GM21786 (cell line): Measurements from ENCODE around the gene ARHGEF10L.

ENCODE experiments used
- ATAC-seq: cut with Tn5 transposase; IDR thresholded peaks from one replicate; pipeline ENCODE4 v1.9.1; 2021; ENCODE audit not compliant: unreplicated experiment

The ARHGEF10L gene

DNA sequence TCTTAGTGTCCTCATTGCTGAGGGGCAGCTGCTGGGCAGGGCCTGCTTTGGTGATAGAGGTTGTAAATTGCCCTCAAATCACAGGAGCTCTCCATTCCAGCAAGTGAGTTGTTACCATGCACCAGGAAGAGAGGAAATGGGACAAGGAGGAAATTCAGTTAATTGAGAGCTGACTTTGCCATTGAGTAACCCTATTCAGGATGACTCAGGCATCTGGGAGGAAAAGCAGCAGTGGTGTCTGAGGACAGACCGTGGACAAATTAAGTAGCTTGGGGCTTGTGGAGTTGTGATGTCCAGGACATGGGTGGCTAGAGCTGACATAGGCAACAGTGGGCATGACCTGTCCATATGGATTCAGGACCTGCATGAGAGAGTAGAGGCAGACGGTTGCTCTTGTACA, 5.9 kb downstream of the ARHGEF10L start:
- no peak for ATAC-seq

DNA sequence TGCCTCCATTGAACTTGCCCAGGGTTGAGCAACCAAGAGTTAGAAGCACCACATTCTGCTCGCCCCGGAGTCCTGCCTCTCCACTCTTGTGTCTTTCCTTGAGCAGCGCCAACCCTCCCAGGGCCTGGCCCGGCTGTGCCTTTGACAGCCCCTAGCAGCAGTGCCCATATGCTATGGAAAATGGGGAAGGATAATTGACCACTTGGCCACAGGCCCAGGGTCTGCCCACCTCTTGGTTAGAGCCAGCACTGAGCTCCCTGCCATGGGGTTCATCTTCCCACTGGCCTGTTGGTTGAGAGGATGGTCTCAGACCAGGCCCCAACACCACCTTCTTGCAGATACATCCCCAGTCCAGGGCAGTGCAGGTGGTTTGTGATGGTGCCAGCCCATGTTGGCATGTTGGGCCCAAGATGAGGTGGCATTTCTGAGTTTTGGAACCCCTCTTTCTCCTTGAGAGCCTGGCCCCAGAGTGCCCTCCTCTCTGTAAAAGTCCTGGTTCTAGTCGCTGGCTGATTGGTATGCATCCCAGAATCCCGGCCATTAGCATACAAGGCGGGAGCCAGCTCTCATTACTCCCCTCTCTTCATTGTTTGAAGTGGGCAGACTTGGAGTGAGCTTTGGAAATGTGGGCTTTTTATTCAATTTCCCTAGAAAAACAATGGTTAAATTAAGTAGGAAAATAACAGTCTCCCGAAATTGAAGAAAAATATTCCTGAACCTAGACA, 7.6 kb downstream of the ARHGEF10L start:
- ATAC-seq = no peak

DNA sequence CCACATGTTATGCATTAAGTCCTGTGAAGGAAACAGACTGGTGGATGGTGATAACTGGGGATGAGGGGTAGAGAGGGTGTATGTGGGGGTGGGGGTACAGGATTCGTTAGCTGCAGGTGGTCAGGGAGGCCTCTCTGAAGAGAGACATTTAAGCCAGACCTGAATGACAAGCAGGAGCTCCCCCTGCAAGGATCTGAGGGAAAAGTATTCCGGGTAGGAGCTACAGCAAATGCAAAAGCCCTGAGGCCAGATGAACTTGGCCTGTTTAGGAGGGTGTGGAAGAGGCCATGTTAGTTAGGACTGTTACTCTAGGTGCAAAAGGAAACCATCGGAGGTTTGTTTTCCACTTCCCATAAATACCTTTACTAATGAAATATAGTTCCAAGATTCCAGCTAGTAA, 9.9 kb downstream of the ARHGEF10L start:
- ATAC-seq = no peak

DNA sequence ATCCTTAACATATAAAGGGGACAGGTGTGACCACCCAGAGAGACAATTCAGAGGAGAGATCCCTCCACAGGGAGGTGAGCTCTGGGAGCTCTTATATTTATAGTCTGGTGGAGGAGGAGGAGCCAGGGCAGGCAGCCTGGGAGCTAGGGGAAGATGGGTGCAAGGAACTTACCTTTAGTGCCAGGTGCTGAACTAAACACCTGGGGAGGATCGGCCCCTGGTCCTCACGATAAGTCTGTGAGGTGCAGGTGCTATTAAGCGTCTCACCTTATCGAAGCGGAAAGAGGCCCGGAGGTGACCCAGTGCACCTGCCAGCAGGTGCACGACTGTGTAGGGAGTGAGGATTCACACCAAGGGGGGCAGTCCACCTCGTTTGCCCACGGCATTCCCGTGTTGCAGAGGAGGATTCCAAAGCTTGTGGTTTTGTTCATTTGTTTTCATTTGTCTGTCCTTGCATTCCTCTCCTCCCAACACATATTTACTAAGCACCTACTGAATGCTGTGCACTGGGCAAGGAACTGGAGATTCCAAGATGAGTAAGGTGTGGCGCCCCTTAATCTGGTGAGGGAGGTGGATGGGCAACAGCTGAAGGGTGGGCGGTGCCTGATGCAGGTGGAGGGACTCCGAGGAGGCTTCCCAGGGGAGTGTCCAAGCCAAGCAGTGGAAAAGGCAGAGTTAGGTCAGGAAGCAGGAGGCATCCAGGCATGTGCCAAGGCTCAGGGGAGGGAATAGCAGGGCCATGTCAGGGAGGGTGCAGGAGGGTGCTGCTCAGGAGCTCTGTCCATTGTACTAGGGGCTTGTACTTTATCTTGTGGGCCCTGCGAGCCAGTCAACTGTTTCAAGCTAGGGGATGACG, 11.5 kb downstream of the ARHGEF10L start:
- ATAC-seq = no peak

DNA sequence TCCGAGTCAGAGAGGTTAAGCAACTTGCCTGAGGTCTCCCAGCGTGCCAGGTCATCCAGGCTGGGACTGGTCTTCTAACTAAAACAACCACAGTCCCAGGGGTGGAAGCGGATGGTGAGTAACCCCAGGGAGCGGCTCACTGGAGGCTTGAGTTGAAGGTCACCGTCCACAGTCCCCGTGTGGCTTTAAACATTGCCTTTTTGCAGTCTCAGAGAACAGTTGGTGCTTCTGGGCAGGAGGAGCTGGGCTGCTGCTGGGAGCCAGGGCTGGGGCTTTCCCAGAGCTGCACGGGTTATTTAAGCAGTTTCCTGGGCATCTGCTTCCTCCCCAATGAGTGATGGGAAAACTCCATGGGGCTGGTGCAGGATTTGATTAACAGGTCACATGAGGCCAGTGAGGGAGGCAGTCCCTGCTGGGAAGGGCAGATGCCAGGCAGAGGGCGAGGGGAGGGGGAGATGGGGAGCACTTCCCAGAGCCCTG, 12.3 kb downstream of the ARHGEF10L start:
- no peak for ATAC-seq

DNA sequence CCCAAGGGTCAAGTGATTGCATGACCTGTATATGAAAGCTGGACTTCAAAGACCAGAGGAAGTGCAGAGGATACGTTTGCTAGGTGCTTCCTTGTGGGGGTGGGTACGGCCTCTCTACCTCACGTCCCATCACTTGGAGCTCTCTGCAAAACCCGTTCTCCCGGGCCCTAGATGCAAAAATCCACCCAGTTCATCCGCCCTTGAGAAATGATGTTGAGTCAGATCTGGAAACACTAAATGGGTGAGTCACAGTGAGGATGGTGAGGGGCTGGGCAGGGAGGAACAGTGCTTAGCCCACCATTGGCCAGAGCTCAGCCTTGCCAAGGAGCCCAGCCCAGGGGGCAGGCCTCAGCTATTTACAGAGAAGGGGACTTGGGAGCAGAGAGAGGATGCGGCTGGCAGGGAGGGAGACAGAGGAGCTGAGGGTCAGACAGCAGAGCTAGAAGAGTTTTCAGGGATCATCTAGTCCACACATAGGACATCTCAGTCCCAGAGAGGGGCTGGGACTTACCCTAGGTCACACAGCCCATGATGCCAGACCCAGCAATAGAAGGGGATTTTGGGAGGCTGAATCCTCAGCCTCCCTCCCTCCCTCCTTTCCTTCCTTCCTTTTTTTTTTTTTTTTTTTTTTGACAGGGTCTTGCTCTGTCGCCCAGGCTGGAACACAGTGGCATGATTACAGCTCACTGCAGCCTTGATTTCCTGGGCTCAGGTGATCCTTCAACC, 14.6 kb downstream of the ARHGEF10L start:
- ATAC-seq = no peak

DNA sequence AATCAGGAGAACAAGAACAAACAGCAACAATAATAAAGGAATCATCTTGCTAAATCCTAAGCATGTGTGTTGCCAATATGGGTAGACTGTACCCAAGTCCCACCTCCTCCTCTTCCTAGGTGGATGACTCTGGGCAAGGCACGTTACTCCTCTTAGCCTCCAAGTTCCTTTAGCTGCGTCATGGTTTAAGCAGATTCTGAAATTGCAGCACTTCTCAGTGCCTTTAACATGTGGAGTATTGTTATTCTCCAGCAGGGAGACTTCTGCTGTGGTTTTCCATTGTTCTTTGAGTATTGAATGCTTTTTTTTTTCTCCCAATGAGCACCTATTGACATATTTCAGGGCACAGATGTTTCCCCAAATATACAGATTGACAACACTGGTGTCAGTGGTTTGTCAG, 15.5 kb downstream of the ARHGEF10L start:
- ATAC-seq = no peak

DNA sequence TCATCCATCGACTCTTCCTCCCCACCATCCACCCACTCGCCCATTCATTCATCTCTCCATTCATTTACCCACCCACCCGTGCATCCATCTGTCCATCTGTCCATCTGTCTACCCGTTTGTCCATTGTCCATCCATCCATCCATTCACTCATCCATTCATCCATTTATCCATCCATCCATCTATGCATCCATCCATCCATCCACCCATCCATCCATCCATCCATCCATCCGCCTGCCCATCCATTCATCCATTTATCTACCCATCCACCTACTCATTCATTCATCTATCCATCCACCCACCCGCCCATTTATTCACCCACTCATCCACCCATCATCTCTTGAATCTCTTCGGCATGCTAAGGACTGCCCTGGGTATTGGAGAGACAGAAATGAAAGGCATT, 18.5 kb downstream of the ARHGEF10L start:
- ATAC-seq = no peak

DNA sequence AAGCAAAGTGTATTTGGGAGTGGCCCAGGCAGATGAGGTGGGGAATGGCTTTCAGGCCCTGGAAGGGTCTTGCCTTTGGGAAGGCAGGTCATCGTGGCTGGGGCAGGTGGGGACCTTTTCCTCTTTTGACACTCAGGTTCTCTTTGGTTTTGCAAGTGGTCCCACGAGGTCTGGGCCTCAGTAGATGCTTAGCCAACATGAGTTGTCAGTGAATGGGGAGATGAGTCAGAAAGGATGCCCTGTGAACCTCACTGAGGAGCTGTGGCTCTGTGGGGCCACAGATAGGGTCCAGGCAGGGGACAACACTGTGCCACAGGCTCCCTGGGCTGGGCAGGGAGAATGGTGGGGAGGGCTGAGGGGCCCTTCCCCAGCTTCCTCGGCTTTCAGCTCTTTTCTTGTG, 19.0 kb downstream of the ARHGEF10L start:
- no peak for ATAC-seq

DNA sequence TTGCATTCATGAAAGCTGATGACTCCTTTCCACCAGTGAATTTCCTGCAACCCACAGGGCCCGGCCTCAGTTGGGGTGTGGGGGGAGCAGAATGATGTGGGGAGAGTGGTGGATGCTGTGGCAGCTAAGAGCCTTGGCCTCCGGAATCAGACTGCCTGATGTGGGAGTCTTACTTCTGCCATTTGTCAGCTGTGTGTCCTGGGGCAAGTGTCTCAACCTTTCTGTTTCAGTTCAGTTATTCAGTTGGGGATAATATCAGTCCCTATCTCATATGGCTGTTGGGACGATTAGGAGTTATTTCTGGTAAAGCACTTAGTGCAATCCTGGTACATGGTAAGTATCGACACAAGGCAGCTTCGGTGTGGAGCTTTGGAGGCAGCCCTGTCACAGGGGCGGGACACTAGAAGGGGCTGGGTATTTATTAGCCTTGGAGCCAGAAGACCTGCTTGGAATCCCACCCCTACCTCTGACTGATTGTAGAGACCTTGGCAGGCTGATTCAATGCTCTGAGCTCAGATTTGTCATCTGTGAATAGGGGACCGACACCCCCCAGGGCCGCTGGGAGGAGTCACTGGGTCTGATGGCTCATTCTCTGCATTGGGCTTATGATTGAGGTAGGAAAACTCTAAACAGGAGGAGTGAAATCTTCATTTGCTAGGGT, 19.6 kb downstream of the ARHGEF10L start:
- no peak for ATAC-seq

DNA sequence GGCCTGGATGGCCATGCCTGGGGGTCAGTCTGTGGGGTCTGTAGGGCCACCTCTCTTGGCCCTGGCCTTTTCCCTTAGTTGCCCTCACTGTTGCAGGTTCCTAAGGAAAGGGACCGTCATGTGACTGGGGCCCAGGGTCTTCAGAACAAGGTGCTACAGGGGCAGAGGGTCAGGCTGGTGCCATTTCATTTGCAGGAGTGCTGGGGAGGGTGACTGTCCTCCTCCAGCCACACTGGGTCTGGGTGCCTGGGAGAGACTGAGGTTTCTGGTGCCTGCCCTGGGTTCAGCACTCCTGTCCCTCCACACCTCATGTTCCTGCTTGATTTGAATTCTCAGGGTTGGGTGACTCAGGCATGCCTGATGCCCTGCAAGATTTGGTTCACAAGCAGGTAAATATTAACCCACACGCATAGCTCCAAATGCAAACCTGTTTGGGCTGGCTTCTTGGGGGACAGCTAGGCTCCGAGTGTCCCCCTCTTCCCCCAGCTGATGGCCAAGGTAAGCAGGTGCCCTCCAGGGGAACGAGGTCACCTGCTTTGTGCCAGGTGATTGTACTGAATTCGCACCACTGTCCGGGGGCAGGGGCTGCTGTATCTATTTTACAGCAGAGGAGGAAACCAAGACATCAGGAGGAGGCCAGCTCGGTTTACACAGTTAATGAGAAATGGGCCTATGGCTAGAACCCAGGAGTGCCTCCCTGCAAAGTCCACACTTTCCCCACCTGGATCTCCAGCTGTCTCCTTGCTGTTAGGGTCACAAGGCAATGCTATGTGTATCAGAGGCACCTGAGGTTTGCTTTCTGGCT, 20.3 kb downstream of the ARHGEF10L start:
- ATAC-seq = no peak

DNA sequence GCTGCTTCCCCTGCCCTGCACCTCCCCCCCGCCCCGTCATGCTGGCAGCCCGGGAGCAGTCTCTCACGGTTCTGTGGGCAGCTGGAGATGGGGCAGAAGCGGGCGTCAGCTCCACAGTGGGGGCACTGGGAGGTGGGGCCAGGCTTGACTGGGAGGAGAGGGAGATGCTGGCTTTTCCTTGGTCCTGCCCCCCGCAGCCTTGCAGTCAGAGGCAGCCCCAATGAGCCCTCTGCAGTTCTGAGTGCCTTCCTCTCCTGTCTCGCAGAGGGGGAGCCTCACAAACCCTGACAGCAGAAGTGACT, 21.7 kb downstream of the ARHGEF10L start:
- ATAC-seq = no peak

DNA sequence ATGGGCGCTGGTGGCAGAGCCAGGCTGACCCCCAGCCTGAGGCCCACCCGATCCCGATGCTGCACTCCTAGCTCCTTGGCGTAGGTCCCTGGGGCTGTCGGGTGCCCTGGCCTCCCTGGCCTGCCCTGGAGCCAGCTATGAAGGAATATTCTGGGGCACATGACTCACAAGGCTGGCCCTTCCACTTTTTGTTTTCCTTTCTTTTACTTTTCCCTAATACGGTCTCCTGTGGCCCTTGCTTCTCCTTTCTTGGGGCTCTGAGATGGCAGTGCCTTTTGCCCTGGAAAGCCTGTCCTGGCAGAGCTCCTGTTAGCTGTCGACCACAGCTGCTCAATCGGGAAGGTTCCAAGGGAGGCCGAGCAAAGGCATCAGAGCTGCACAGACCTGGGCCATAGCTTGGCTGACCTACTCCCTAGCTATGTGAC, 22.1 kb downstream of the ARHGEF10L start:
- no peak for ATAC-seq

DNA sequence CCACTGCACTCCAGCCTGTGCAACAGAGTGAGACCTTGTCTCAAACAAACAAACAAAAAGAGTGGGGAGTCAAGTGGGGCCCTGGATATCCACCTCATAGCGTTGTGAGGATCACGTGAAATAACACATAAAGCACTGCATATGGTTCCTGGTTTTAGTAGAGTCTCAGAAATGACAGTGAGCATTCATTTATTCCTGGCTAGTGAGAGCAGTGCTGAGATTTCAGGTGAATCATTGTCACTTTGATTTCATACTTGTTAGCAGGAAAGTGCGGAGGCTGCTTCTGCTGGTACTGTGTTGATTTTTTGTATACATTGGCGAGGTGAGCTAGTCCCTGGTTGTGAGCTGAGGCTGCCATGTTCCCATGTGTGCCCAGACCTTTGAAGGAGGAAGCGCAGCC, 22.9 kb downstream of the ARHGEF10L start:
- ATAC-seq = no peak

DNA sequence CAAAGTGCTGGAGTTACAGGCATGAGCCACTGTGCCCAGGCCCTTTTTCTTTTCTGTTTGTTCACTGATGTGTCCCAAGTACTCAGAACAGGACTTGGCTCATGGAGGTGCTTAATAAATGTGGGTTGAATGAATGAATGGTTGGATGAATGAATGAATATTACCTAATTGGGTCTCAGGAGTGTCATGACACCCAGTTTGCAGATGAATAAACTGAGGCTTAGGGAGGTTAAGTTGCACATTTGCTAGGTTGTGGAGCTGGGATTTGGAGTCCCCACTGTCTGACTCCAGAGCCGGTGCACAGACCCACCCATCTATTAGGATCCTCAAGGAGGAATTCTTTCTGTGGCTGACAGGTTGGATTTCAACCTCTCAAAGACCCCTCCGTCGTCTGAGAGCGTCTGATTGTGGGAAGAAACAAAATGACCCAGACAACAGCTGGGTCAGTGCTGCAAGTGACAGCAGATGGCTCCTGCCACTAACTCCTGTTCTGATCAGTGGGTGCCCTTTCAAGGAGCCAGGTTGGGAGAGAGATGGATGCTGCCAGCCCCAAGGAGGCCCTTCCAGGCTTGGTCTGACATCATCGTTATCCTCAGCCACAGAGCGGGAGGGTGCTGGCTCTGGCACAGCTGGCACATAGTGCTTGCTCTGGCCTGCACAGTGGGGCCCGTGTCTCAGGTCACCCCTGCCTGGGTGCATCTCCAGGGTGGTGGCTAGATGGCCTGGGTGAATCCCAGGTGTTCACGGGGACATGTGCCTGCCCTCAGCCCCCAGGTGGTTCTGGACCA, 24.2 kb downstream of the ARHGEF10L start:
- no peak for ATAC-seq

DNA sequence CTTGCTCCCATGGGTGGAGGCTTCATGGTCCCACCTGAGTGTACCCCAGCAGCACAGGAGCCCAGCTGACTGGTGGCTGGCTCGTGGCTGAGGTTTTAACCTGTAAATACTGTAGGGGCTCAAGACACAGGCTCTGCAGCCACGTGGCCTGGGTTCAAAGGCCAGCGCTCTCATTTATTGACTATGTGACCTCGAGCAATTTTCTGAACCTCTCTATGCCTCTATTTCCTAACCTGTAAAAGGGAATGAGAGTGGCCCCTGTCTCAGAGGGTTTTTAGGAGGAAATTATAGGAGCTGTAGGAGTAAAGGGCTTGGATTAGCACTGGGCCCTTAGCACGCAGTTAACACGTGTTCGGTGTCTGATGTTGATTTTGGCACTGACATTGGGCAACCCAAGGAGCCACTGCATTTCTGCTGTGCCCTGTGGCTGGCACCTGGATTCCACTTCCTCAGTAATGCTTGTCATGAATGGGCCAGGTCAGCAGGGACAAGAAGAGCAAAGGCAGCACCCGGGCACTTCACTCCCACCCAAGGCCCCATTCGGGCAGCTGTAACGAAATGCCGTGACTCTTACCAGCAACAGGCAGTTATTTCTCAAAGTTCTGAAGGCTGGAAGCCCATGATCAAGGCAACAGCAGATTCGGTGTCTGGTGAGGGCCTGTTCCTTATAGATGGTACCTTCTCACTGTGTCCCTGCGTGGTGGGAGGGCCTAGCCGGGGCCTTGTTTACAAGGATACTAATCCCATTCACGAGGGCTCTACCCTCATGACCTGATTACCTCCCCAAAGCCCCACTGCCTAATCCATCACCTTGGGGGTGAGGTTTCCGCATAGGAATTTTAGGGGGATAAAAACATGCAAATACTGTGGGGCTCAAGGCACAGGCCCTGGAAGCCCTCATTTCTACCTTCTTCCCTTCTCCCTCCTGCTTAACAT, 25.2 kb downstream of the ARHGEF10L start:
- ATAC-seq = no peak

DNA sequence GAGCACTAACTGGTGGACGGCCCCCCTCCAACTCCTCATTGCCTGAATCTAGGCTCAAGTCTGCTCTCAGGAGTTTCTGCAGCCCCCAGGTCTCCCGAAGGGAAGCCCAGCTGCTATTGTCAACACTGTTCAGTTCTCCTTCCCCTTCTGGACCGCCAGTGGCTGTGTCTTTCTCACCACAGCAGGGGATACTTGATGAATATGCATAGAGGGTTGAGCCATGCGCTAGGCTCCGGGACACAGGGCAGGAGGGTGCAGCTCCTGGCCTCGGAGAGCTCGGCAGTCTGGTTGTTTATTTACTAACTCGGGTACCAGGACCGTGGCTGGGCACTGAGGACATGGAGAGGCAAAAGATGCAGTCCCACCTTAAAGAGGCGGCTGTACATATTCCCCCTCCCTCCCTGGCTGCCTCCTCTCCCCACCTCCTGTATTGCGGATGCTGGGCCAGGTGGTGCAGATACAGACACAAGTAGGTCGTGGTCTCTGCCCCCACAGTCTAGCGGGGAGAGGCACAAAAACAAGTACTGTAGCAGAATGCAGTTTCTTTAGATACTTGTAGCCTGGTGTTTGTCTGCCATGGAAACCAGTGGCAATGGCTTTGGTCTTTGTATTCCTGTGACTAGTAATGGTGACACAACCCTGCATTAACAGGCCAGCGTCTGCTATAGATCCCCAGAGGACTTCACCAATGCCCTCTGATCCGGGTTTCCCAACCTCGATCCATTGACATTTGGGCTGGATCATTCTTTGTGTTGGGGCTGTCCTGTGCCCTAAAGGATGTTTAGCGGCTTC, 26.2 kb downstream of the ARHGEF10L start:
- ATAC-seq = no peak

DNA sequence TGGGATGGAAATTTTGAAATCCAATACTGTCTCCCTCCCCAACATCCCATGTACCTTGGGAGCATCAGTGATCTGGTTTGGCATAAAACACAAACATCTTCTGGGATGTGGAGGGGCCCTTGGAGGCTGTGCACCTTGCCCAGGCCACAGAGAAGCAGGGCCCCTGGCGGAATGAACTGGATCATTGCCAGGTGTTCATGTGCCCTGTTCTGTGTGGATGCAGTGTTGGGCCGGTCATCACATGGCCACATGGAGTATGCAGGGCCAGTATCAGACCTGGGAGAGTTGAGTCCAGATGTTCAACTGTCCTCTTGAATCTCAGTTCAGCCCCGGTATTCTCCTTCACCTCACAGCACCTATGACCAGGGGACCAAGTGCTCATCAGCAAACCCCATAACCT, 26.9 kb downstream of the ARHGEF10L start:
- ATAC-seq = no peak
